Stimulated activated CD8-positive, alpha-beta memory T cell treated with anti-CD3 and anti-CD28 coated beads, Interleukin-2, amount 100 ng/mL, for 1 hour (primary cell): ENCODE measurements around the gene ANKH.

Source experiments
- DNase-seq, 2 donors: peaks; one replicate each; pipeline ENCODE4 v3.0.0-alpha.2; 2020; ENCODE audit warnings: low read depth in 2 of 2

ANKH gene

GRCh38 chr5:14735944-14736343, 135.6 kb downstream of the ANKH start:
- DNase-seq, result no peak

GRCh38 chr5:14734396-14734795, 137.2 kb downstream of the ANKH start:
- no peak for DNase-seq

DNA sequence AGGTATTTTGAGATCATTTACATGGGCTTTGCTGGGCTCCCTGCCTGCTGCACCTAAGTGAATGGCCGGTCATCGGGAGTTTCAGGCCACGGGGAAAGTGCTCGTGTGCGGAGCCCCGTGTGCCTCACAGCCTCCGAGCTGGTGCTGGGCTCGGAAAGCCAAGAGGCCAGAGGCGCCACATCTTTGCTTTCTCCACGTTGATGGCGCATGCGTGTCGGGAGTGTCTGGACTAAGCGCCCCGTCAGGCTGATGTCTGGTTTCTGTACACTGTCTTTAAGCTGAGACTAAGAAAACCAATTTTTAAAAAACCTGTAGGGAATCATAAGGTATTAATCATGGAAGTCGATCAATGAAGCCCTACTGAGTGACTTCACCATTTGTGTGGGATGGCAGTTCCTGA, 137.9 kb downstream of the ANKH start:
- DNase-seq, result no peak

DNA sequence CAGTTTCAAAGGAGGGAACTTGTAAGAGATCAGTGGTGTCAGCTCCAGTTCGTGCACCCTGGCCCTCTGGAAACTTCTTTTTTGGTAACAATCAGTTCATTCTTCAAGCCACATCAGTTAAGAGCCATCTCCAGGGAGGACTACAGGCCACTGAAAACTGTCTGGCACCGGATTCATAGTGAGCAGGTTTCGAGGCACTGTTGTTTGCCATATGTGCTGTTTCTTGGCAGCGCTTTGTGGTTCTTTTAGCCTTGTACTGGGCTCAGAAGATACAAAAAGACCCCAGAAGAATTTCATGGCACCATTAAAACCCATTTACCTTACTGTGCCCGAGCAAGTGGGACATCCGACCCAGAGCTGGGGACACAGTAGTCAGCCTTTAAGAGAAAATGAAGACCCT, 138.6 kb downstream of the ANKH start:
- no peak for DNase-seq

DNA sequence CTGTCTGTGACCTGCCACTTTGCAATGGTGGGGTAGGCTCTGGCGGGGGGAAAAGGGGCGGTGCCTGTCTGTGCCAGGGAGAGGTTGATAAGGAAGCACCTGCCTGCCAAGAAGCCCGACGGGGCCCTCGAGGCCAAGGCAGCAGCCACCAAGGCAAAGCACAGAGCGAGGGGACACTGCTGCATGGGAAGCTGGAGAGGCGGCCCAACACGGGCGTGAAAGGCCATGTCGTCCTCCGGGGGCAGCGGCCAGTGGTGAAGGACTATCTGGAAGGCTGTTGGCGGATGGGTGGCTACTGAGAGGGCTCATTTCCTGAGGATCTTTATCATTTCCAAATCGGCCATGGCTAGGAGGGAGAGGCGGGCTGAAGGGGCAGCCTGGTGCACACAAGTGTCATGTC, 140.7 kb downstream of the ANKH start:
- DNase-seq, result no peak

GRCh38 chr5:14730466-14730865, 141.1 kb downstream of the ANKH start:
- DNase-seq, result no peak

DNA sequence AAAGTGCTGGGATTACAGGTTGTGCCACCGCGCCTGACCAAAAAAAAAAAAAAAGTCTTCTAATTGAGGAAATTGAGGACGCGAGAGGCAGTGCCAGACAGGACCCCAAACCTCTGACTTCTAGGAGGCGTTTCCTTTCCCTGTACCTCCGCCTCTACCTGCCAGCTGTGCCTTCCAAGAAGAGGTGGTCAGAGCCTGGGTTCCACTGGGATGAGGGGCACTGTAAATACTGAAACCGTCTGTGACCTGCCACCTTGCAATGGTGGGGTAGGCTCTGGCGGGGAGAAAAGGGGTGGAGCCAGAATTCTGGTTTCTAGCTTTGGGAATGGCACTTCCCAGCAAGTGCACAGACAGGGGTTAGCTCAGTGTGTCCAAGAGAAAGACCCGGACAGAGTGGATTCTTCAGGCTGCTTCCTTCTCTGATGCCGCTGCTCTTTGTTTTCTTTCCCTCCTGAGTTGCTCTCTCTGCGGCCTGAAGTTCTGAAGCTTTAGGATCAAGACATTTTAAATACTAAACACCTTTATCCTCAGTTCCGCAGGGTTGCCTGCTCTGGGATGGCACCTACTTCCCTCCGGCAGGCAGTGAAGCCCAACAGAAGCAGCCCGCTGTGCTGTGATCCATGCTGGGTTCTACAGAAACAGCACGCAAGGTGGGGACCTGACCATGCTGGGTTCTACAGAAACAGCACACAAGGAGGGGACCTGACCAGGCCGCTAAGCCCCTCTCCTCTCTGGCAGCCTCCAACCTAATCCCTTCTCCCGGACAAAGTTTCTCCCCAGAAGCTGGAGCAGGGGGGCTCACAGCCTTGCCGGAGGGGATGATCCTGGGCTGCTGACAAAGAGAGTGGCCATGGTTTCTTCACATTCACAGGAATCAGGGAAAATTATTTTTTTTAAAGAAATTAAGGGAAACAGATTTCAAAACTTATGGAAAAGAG, 141.9 kb downstream of the ANKH start:
- no peak for DNase-seq

- DNase-seq, result no peak
These were observed 143.1 kb downstream of the ANKH start for GRCh38 chr5:14728459-14728938.

DNA sequence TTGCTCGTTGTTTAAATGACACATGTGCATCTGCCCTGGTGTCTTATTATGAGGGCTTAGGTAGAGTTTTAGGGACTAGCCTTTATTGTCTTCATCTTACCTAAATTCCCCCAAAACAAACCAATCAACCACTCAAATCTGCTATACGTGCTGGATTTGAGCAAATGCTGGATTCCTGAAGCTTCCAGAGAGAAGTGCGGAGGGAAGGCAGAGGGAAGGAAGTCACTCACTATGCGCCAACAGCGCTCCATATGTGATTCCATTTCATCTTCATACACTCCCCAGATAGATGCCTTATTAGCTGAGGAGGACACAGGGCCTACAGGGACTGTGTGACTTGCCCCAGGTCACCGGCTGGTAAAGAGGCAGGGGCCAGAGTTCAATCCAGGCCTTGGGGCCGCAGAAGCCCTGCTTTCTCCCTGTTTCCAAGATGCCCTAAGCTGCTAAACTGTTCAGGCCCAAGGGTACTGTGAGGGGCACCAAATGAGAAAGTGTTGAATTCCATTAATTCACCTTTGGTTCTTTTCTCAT, 143.6 kb downstream of the ANKH start:
- DNase-seq, result no peak

- peak; percentile 46 to 51 for DNase-seq
These were observed 144.1 kb downstream of the ANKH start for GRCh38 chr5:14727428-14727865.

GRCh38 chr5:14726066-14726838, 145.3 kb downstream of the ANKH start:
- DNase-seq, result no peak

DNA sequence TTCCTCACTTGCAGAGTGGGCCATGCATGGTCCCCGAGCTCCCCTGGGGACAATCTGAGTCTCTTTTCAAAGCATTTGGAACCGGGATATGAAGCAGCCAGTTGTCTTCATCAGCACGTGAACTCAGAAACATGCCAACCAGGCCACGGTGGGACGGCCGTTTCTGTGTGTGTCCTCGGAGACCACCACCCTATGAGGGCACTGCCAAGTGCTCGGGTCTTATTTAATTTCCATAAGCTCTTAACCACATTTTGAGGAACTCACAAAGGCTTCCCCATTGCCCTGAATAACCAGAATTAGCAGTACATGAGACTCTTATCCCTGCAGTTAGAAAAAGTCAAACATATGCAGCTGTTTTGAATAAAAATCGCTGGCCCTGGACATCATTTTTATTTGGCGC, 146.9 kb downstream of the ANKH start:
- DNase-seq, result no peak

GRCh38 chr5:14723701-14724132, 147.9 kb downstream of the ANKH start:
- DNase-seq, result no peak

GRCh38 chr5:14722923-14723322, 148.7 kb downstream of the ANKH start:
- no peak for DNase-seq

DNA sequence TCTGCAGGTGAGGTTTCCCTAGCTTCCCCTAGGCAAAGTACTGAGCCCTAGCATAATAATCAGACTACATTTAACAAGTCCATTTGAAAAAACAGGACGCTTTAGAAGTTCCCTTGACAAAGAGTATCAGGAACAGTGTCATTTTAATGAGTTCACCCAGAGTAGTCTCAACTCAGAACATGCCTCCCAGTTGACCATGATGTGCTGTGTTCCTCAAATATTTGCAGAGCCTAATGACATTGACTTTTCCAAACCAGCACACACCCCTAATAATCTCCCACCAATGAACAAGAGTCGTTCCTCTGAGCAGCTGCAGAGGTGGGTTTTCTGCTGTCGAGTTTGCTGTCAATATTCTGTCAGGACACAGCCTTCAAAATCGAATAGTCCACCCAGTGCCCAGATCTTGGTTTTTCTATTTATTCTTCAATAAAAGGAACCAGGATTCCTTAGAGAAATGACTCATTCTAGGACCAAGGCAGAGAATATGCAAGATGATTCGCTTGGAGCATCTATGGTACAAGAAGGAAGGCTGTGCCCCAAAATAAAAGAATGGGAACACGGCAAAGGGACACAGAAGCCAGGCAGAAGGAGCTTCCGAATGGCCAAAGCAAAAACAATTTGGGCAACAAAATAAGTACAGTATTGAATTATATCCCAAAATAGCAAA, 149.5 kb downstream of the ANKH start:
- DNase-seq, result no peak

DNA sequence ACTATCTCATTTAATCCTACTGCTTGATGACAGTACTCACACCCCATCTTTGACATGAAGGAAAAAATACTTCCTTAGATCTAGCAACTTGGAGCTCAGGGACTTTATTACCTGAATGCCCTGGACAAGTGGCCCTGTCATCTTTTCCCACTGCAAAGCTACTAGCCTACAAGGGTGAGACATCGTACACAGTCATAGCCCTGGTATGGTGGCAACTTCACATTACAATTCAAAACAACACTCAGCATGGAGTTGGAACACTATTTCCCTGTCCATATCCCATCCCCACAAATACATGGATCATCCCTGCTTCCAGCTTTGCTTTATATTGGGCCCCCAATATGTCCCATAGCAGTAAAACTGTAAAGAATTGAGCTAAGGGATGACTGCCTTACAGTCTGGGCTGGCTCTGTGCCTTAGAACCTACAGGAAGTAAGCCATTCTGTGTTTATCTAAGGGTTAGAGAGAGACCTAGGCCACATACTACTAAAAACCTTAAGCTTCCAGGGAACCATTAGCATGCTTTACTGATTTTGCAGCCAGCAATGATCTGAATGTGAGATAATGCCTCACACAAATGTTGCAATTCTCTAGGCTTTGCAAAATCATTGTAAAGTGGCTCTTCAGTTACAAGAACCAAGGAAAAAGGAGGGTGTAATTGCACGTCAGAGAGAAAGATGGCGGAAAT, 151.2 kb downstream of the ANKH start:
- no peak for DNase-seq

- DNase-seq, result no peak
These were observed 152.8 kb downstream of the ANKH start for GRCh38 chr5:14718778-14719177.

DNA sequence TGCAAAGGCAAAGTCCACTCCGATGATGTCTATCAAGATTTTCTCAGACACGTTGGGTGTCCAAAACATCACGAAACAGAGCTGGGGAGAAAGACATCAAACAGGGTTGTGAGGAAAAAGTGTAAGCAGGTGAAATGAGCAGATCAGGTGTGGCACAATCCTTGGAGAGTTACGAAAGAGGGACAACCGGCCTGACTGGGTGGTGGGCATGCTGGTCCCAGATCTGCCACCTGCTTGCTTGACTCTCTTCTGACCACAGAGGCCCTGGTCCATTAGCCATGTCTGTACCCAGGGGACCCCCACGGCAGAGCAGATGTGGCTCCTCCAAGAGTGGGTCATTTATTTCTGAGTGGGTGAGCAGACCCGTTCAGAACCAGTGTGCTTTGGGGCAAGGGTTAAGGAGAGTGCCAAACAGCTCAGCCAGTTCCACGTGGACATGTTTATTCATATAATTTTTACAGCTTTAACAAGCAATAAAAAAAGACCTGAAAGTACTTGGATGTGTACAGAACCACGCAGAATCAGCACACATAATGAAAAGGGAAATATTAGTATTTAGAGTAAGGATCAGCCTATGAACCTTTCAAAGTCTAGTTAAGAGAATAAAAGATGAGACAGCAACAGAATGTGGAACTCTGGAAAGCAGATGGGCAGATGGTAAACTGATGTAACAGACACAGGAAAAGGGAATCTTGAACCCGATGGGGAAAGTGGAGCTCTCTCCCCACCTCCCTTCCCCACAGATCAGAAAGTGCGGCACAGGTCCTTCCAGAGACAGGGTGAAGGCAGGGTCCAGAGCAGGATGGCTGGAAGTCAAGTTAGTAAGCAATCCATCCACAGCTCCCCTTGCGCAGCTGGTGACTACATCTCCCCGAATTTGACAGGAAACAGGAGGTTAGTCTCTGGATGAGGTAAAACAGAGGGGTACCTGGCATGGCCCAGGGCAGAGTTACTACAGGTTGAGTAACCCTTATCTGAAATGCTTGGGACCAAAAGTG, 154.5 kb downstream of the ANKH start:
- no peak for DNase-seq

DNA sequence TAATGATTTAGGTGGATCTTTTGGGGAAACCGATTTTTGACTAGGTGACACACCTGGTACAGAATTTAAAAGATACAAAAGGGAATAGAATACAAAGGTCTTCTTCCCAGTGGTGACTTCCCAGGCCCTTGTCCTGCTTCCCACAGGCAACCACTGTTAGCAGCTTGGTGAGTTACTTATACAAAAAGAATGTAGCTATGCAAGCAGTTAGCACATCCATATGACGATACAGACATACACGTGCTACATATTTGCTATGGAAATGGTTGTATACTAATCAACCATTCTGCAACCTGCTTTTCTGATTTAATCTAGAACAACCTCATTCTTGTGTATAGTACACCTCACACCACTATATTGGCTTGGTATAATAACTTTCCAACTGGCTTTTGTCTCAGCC, 156.1 kb downstream of the ANKH start:
- DNase-seq, result no peak

GRCh38 chr5:14714706-14715105, 156.9 kb downstream of the ANKH start:
- DNase-seq, result no peak
